C4-2B (cell line): ENCODE results near the gene TSPAN9.

Experiments used
- ZFX ChIP-seq: fragments of 450-650 bp; IDR thresholded peaks from 2 replicates; pipeline ENCODE4 v1.6.1; 2017
- TF ChIP-seq, protein P1 (sequence below): fragments of 450-650 bp; conservative IDR thresholded peaks from 2 replicates; pipeline ENCODE4 v1.5.1; 2017; ENCODE audit warnings: mild to moderate bottlenecking

DNA sequence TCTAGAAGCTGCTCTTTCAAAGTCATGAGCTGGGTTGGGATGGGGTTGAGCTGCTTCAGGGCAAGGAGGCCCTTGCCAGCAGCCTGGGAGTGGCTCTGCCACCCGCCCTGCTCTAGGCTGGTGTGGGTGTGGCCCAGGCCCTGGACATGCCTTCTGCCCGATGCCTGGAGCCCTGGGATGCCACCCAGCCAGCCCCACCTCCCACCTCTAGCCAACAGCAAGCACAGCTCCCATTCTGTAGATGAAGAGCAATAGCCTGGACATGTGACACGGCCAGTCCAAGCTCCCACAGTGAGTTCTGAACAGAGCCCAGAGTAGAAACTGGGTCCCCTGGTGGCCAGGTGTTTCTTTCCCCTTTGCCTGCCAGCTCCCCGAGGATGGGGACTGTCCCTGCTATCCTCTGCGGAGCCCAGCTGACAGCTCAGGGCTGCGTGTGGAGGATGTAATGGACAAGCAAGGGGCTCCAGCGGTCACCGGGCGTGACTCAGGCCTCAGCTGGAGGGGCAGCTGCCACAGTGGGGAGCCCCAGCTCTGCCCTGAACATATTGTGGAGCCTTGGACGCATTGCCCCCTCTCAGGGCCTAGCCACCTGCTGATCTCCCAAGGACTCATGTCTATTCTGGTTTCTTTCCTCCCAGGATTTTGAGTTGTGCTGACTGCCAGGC is 165.2 kb downstream of the TSPAN9 start:
- TF ChIP-seq, protein P1, sequence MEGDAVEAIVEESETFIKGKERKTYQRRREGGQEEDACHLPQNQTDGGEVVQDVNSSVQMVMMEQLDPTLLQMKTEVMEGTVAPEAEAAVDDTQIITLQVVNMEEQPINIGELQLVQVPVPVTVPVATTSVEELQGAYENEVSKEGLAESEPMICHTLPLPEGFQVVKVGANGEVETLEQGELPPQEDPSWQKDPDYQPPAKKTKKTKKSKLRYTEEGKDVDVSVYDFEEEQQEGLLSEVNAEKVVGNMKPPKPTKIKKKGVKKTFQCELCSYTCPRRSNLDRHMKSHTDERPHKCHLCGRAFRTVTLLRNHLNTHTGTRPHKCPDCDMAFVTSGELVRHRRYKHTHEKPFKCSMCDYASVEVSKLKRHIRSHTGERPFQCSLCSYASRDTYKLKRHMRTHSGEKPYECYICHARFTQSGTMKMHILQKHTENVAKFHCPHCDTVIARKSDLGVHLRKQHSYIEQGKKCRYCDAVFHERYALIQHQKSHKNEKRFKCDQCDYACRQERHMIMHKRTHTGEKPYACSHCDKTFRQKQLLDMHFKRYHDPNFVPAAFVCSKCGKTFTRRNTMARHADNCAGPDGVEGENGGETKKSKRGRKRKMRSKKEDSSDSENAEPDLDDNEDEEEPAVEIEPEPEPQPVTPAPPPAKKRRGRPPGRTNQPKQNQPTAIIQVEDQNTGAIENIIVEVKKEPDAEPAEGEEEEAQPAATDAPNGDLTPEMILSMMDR: no peak
- TF ChIP-seq ZFX: no peak
